Testis (tissue), 3 donors: ENCODE data around the gene HAGH. TPM values are rescaled to one million over a fixed set of nuclear protein-coding genes. Genes with fewer than 3 reads are reported as not detected.

Experiments
- DNase-seq: peaks from one replicate; pipeline ENCODE4 v3.0.0-alpha.2; 2019
- H3K27ac ChIP-seq, 2 donors: fragments of 200-600 bp; sonication (generic); one replicate each; pipeline ENCODE4 v1.5.1; 2019
- H3K27me3 ChIP-seq: fragments of 200-600 bp; sonication (generic); one replicate; pipeline ENCODE4 v1.5.1; 2019
- H3K36me3 ChIP-seq: fragments of 200-600 bp; sonication (generic); one replicate; pipeline ENCODE4 v1.5.1; 2017; ENCODE audit warnings: low read depth; ENCODE audit errors: missing control alignments
- H3K4me1 ChIP-seq: fragments of 200-600 bp; sonication (generic); one replicate; pipeline ENCODE4 v1.5.1; 2019
- H3K4me3 ChIP-seq, 2 donors: fragments of 200-600 bp; sonication (generic); one replicate each; pipeline ENCODE4 v1.5.1; 2017 to 2019
- H3K9me3 ChIP-seq: fragments of 200-600 bp; sonication (generic); one replicate; pipeline ENCODE4 v1.5.1; 2017
- CTCF ChIP-seq, 3 experiments: fragments of 450-650 bp in 2 of 3; fragments of 200-600 bp in 1 of 3; sonication (generic) in 1 of 3; IDR thresholded peaks; one replicate each; pipeline ENCODE4 v1.5.1; 2016 to 2019; ENCODE audit warnings: antibody characterized with exemption in 3 of 3, mild to moderate bottlenecking in 2 of 3, moderate library complexity in 1 of 3
- POLR2A ChIP-seq: fragments of 450-650 bp; IDR thresholded peaks from one replicate; pipeline ENCODE4 v1.6.1; 2017; ENCODE audit warnings: antibody characterized with exemption, mild to moderate bottlenecking, moderate library complexity
- WGBS, 2 donors: methylation state at CpG; one replicate each; pipeline ENCODE4 v1.1.5; 2018; 5-methylcytosine and 5-hydroxymethylcytosine counted together
- intact Hi-C: fragments of 100-400 bp; cut with DNase I; formaldehyde crosslinking; loops from one replicate; pipeline ENCODE4 v1.15.1; 2023; ENCODE audit warnings: low total_unique reads
- polyA plus RNA-seq: library from polyadenylated mRNA; stranded (reverse); fragments of 350-450 nt; fragmentation: Illumina TruSeq; extraction: RNeasy Lipid Tissue Mini Kit (QIAGEN cat#74804); gene quantifications from one replicate; pipeline ENCODE4 v1.2.3, GENCODE V29; 2014; ENCODE audit warnings: low read depth, low replicate concordance; ENCODE audit not compliant: insufficient read depth
- total RNA-seq, 2 donors: library from RNA; depleted of rRNA; stranded (reverse); fragments of >200 nt; gene quantifications; one replicate each; pipeline ENCODE4 v1.2.3, GENCODE V29; 2016

Gene HAGH
- total and polyA plus RNA-seq, 3 donors from 2014 or later, result 163 to 266 (median 176) TPM

GRCh38 chr16:1777375-1778199 is 49.0 kb downstream of the HAGH start:
- Histone ChIP-seq H3K9me3 (no peaks in the 10 kb centered on the region), H3K27me3 (no peaks in the 10 kb centered on the region), H3K36me3 (no peaks in the 10 kb centered on the region), H3K4me3 (no peak overlapping the region), H3K4me1 (peaks cover 16% of the 10 kb centered on the region), H3K27ac (no peak overlapping the region)
- 65 to 79% methylated on average over 4 to 32 of the region's 36 CpGs for WGBS, 2 donors
- no peak for DNase-seq
- TF ChIP-seq CTCF (IDR thresholded peaks at IDR 0.05) (no peak), POLR2A (no peak)
- intact Hi-C loops, result no loop called here

- intact Hi-C loops, result no loop called here
- TF ChIP-seq CTCF (IDR thresholded peaks at IDR 0.05), result no peak
- TF ChIP-seq POLR2A, result no peak
- no peaks in the 10 kb centered on the region for H3K27me3 ChIP-seq
- peaks cover 20% of the 10 kb centered on the region for H3K4me1 ChIP-seq
- H3K9me3 ChIP-seq, result no peaks in the 10 kb centered on the region
- 88 to 89% methylated on average over 22 of the region's 22 CpGs for WGBS, 2 donors
- no peak overlapping the region for H3K27ac ChIP-seq
- no peaks in the 10 kb centered on the region for H3K36me3 ChIP-seq
- DNase-seq, result no peak
- no peak overlapping the region for H3K4me3 ChIP-seq
Measured at GRCh38 chr16:1776991-1777374, 49.6 kb downstream of the HAGH start.

- no peak overlapping the region for H3K4me3 ChIP-seq
- intact Hi-C loops, result no loop called here
- H3K9me3 ChIP-seq, result no peaks in the 10 kb centered on the region
- 81 to 91% methylated on average over 12 to 13 of the region's 13 CpGs for WGBS, 2 donors
- H3K27me3 ChIP-seq, result no peaks in the 10 kb centered on the region
- no peak overlapping the region for H3K27ac ChIP-seq
- TF ChIP-seq POLR2A (no peak), CTCF (IDR thresholded peaks at IDR 0.05) (no peak)
- no peaks in the 10 kb centered on the region for H3K36me3 ChIP-seq
- no peak for DNase-seq
- H3K4me1 ChIP-seq, result peaks cover 22% of the 10 kb centered on the region
Measured at GRCh38 chr16:1776672-1776955, 50.0 kb downstream of the HAGH start.

GRCh38 chr16:1775846-1776671 is 50.6 kb downstream of the HAGH start:
- 82 to 92% methylated on average over 5 to 28 of the region's 28 CpGs for WGBS, 2 donors
- TF ChIP-seq CTCF (IDR thresholded peaks at IDR 0.05), result no peak
- no peak for TF ChIP-seq POLR2A
- Histone ChIP-seq H3K4me1 (peaks cover 17% of the 10 kb centered on the region), H3K9me3 (no peaks in the 10 kb centered on the region), H3K36me3 (no peaks in the 10 kb centered on the region), H3K27ac (no peak overlapping the region), H3K4me3 (no peak overlapping the region), H3K27me3 (no peaks in the 10 kb centered on the region)
- DNase-seq, result no peak
- intact Hi-C loops, result no loop called here
